Measurements from ENCODE around the gene METTL22. TPM values are rescaled to one million over a fixed set of nuclear protein-coding genes. Genes with fewer than 3 reads are reported as not detected.

The METTL22 gene
- 31.5 TPM for total RNA-seq
- long read RNA-seq, full-length matches to known transcripts = 25 of 62 reads
- long read RNA-seq, partial matches to known transcripts = 11 of 62 reads
- long read RNA-seq, other reads (novel, unspliced or antisense) = 26 of 62 reads

- DNase-seq (ENCODE audit: low spot score) = peak; percentile 96
These were observed at the start of gene METTL22 for GRCh38 chr16:8621572-8622314. METTL22 (plus strand) TSS chr16:8621698; CDS start chr16:8625666, 3,968 bp downstream.

- DNase-seq (ENCODE audit: low spot score) = no peak
These were observed 49.2 kb upstream of the METTL22 start for GRCh38 chr16:8572063-8572918.

- no peak for DNase-seq (ENCODE audit: low spot score)
These were observed 48.4 kb upstream of the METTL22 start for GRCh38 chr16:8572919-8573724.

GRCh38 chr16:8575399-8575798 lies 46.1 kb upstream of the METTL22 start:
- DNase-seq (ENCODE audit: low spot score) = no peak

- no peak for DNase-seq (ENCODE audit: low spot score)
These were observed 45.1 kb upstream of the METTL22 start for GRCh38 chr16:8576141-8577004.

- no peak for DNase-seq (ENCODE audit: low spot score)
These were observed 43.7 kb upstream of the METTL22 start for GRCh38 chr16:8577678-8578304.

- no peak for DNase-seq (ENCODE audit: low spot score)
These were observed 41.9 kb upstream of the METTL22 start for GRCh38 chr16:8579559-8579958.

GRCh38 chr16:8581831-8582580 lies 39.5 kb upstream of the METTL22 start:
- DNase-seq (ENCODE audit: low spot score) = no peak

- no peak for DNase-seq (ENCODE audit: low spot score)
These were observed 38.3 kb upstream of the METTL22 start for GRCh38 chr16:8583199-8583598.

- no peak for DNase-seq (ENCODE audit: low spot score)
These were observed 37.8 kb upstream of the METTL22 start for GRCh38 chr16:8583732-8584131.

- DNase-seq (ENCODE audit: low spot score) = no peak
These were observed 36.5 kb upstream of the METTL22 start for GRCh38 chr16:8585041-8585440.

- DNase-seq (ENCODE audit: low spot score) = no peak
These were observed 35.6 kb upstream of the METTL22 start for GRCh38 chr16:8585857-8586256.

- DNase-seq (ENCODE audit: low spot score) = no peak
These were observed 34.4 kb upstream of the METTL22 start for GRCh38 chr16:8587065-8587464.

- DNase-seq (ENCODE audit: low spot score) = no peak
These were observed 32.8 kb upstream of the METTL22 start for GRCh38 chr16:8588682-8589056.

- DNase-seq (ENCODE audit: low spot score) = no peak
These were observed 32.2 kb upstream of the METTL22 start for GRCh38 chr16:8589057-8589899.

GRCh38 chr16:8589900-8590688 lies 31.4 kb upstream of the METTL22 start, which contains the start of gene TMEM114:
TMEM114 (minus strand) TSS chr16:8590511; CDS start chr16:8589838, 673 bp downstream.
- no peak for DNase-seq (ENCODE audit: low spot score)

GRCh38 chr16:8590811-8591210 lies 30.7 kb upstream of the METTL22 start:
- DNase-seq (ENCODE audit: low spot score) = no peak
